GM23248 (cell line): ENCODE results near the gene CKS1B. TPM values are rescaled to one million over a fixed set of nuclear protein-coding genes. Genes with fewer than 3 reads are reported as not detected.

Experiments
- DNase-seq: peaks from one replicate; pipeline ENCODE4 v3.0.0-alpha.2; 2015
- H2AFZ ChIP-seq: fragments of 200-600 bp; sonication (generic); 2 replicates; pipeline ENCODE4 v1.6.1; 2016; ENCODE audit warnings: antibody characterized with exemption
- H3F3A ChIP-seq: fragments of 200-600 bp; sonication (generic); 2 replicates; pipeline ENCODE4 v1.6.1; 2016; ENCODE audit warnings: mild to moderate bottlenecking, antibody characterized with exemption, mixed run types; ENCODE audit not compliant: insufficient read depth
- H3K27ac ChIP-seq: fragments of 200-600 bp; sonication (generic); 2 replicates; pipeline ENCODE4 v1.5.1; 2016; ENCODE audit warnings: mild to moderate bottlenecking
- H3K27me3 ChIP-seq: fragments of 200-600 bp; sonication (generic); replicated peaks from 2 replicates; pipeline ENCODE4 v1.6.1; 2016; ENCODE audit warnings: mild to moderate bottlenecking; ENCODE audit not compliant: insufficient read depth
- H3K36me3 ChIP-seq: fragments of 200-600 bp; sonication (generic); 2 replicates; pipeline ENCODE4 v1.6.1; 2016; ENCODE audit warnings: low read depth, mild to moderate bottlenecking
- H3K4me1 ChIP-seq: fragments of 200-600 bp; sonication (generic); 2 replicates; pipeline ENCODE4 v1.6.1; 2016; ENCODE audit warnings: mild to moderate bottlenecking; ENCODE audit not compliant: insufficient read depth
- H3K4me2 ChIP-seq: fragments of 200-600 bp; sonication (generic); one replicate; pipeline ENCODE4 v1.6.1; 2016; ENCODE audit warnings: mild to moderate bottlenecking; ENCODE audit not compliant: unreplicated experiment
- H3K4me3 ChIP-seq: fragments of 200-600 bp; sonication (generic); 2 replicates; pipeline ENCODE4 v1.5.1; 2016; ENCODE audit warnings: mild to moderate bottlenecking
- H3K79me2 ChIP-seq: fragments of 200-600 bp; sonication (generic); 2 replicates; pipeline ENCODE4 v1.6.1; 2016; ENCODE audit warnings: mild to moderate bottlenecking; ENCODE audit not compliant: insufficient read depth
- H3K9ac ChIP-seq: fragments of 200-600 bp; sonication (generic); 2 replicates; pipeline ENCODE4 v1.6.1; 2016; ENCODE audit warnings: mild to moderate bottlenecking
- H3K9me2 ChIP-seq: fragments of 200-600 bp; sonication (generic); 2 replicates; pipeline ENCODE4 v1.6.1; 2016; ENCODE audit warnings: mixed run types, mild to moderate bottlenecking, moderate library complexity; ENCODE audit not compliant: insufficient read depth
- H3K9me3 ChIP-seq: fragments of 200-600 bp; sonication (generic); one replicate; pipeline ENCODE4 v1.6.1; 2017; ENCODE audit warnings: low read depth
- H4K20me1 ChIP-seq: fragments of 200-600 bp; sonication (generic); 2 replicates; pipeline ENCODE4 v1.6.0; 2016; ENCODE audit not compliant: insufficient read depth
- EZH2 ChIP-seq: fragments of 200-600 bp; sonication (generic); IDR thresholded peaks from 2 replicates; pipeline ENCODE4 v1.6.1; 2018; ENCODE audit warnings: antibody characterized with exemption, mild to moderate bottlenecking; ENCODE audit not compliant: insufficient read depth, poor library complexity, severe bottlenecking
- EZH2phosphoT487 ChIP-seq: fragments of 200-600 bp; sonication (generic); IDR thresholded peaks from 2 replicates; pipeline ENCODE4 v1.6.1; 2018; ENCODE audit warnings: antibody characterized with exemption, moderate library complexity, mild to moderate bottlenecking, low read depth; ENCODE audit not compliant: insufficient read depth
- WGBS, 2 experiments: methylation state at CpG; one replicate each; pipeline ENCODE4 v1.1.6; 2015 to 2017; ENCODE audit warnings: low lambda C conversion rate in 2 of 2, low coverage in 1 of 2; ENCODE audit errors: missing lambda C conversion rate in 2 of 2; 5-methylcytosine and 5-hydroxymethylcytosine counted together
- in situ Hi-C: fragments of 300-500 bp; cut with MboI; formaldehyde crosslinking; loops from 2 replicates; pipeline ENCODE4 v1.15.0; 2020
- polyA plus RNA-seq: library from polyadenylated mRNA; unstranded; fragments of >200 nt; fragmentation: Nextera tagmentation; extraction: Ambion mirVana; gene quantifications from 2 replicates; pipeline ENCODE4 v1.2.1, GENCODE V29; 2016
- total RNA-seq: library from RNA; depleted of rRNA; stranded (reverse); fragments of >200 nt; shearing (Covaris generic); gene quantifications from 2 replicates; pipeline ENCODE4 v1.2.3, GENCODE V29; 2014

CKS1B gene
- total and polyA plus RNA-seq, 2 experiments from 2014 or later: 45.6 to 119 TPM

DNA sequence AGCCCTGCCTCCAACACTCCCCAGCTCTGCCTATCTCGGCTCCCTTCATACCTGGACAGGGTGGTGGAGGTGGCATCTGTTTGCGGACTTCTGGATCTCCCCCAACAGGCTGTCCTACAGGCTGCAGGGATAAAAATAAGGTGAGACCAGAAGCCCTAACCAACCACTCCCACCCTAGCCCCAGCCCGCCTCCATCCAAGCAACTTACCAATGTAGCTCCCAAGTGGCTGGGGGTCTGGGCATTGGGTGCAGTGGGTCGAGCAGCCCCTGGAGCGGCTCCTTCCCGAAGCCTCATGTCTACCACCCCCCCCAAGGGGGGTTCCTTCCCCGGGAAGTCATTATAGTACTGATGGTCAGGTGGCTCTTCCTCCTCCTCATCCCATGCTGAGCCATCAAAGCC is 8.4 kb upstream of the CKS1B start:
- Histone ChIP-seq H3F3A (peaks cover 43% of the 10 kb centered on the region), H3K9me3 (no peaks in the 10 kb centered on the region), H4K20me1 (no peaks in the 10 kb centered on the region), H3K27ac (no peak overlapping the region), H3K4me3 (no peak overlapping the region), H3K4me2 (no peak overlapping the region), H3K9me2 (no peaks in the 10 kb centered on the region), H3K4me1 (peaks cover 18% of the 10 kb centered on the region), H3K27me3 (no peaks in the 10 kb centered on the region), H3K36me3 (peaks cover 26% of the 10 kb centered on the region), H2AFZ (no peak overlapping the region), H3K9ac (peak overlapping the region; percentile 98; the same call in 1 of the 2 replicates), H3K79me2 (peaks cover 66% of the 10 kb centered on the region)
- no peak for DNase-seq
- in situ Hi-C loops: no loop called here
- TF ChIP-seq EZH2 (no peak), EZH2phosphoT487 (no peak)
- WGBS, 2 experiments: 73 to 79% methylated on average over 7 of the region's 7 CpGs

DNA sequence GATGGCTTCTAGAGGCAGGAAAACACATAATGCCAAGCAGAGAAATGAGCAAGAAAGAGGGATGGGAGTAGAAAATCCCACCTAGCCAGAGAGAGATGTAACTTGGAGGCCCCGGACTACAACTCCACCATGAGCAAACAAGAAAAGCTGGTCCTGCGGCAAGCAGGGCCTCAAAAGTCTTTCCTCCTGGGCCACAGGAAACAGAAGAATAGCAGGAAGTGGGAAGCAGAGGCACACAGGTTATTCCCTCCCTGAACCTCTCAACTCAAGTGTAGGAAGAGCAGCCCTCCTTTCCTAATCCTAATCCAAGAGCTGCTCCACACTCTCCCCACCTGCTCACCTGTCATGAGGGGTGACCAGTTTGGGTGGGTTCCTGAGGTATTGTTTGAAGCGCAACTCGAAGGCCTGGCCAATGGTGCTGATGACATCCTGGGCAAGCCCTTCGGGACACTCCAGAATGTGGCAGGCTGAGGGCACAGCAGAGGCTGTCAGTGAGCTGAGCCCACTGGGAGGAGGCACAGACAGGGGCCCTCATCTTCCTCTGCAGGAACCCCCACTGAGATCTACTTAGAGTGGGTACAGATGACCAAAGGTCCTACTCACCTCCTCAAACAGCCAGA is 7.0 kb upstream of the CKS1B start:
- no peaks in the 10 kb centered on the region for H3K27me3 ChIP-seq
- H3F3A ChIP-seq: peaks cover 53% of the 10 kb centered on the region
- no peaks in the 10 kb centered on the region for H3K9me2 ChIP-seq
- in situ Hi-C loops: no loop called here
- H2AFZ ChIP-seq: no peak overlapping the region
- H3K36me3 ChIP-seq: peaks cover 26% of the 10 kb centered on the region
- TF ChIP-seq EZH2phosphoT487: no peak
- no peak for TF ChIP-seq EZH2
- no peak overlapping the region for H3K4me2 ChIP-seq
- H3K27ac ChIP-seq: no peak overlapping the region
- no peak for DNase-seq
- H3K4me3 ChIP-seq: no peak overlapping the region
- H3K9me3 ChIP-seq: no peaks in the 10 kb centered on the region
- 97 to 99% methylated on average over 5 of the region's 5 CpGs for WGBS, 2 experiments
- peaks cover 64% of the 10 kb centered on the region for H3K79me2 ChIP-seq
- no peaks in the 10 kb centered on the region for H4K20me1 ChIP-seq
- peaks cover 28% of the 10 kb centered on the region for H3K4me1 ChIP-seq
- peak overlapping the region; percentile 98 for H3K9ac ChIP-seq

DNA sequence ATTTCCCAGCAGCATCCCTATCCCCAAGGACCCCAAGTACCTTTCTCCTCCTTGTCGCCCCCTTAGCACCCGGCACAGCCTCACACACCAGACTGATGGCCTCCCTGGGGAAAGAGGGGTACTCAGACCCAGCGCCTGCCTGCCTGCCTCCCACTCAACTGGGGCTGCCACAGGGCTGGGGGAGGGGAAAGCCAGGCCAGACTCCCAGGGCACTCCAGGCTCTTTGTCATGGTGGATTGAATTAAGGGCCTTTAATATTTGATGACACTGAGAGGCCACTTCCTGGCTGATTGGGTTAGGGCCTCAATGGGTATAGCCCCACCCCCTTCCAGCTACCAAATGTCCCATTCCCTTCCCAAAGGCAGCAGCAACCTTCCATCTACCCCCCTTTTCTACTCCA is 5.8 kb upstream of the CKS1B start:
- Histone ChIP-seq H4K20me1 (no peaks in the 10 kb centered on the region), H3K9me3 (no peaks in the 10 kb centered on the region), H3F3A (peaks cover 57% of the 10 kb centered on the region), H3K36me3 (peaks cover 26% of the 10 kb centered on the region), H3K27ac (no peak overlapping the region), H3K4me3 (peak overlapping the region; percentile 82), H3K9me2 (no peaks in the 10 kb centered on the region), H3K79me2 (peaks cover 64% of the 10 kb centered on the region), H3K9ac (peak overlapping the region; percentile 98), H2AFZ (no peak overlapping the region), H3K27me3 (no peaks in the 10 kb centered on the region), H3K4me1 (peaks cover 30% of the 10 kb centered on the region), H3K4me2 (peak overlapping the region; percentile 96)
- in situ Hi-C loops: no loop called here
- DNase-seq: no peak
- 90 to 98% methylated on average over 3 of the region's 3 CpGs for WGBS, 2 experiments
- TF ChIP-seq EZH2 (no peak), EZH2phosphoT487 (no peak)

DNA sequence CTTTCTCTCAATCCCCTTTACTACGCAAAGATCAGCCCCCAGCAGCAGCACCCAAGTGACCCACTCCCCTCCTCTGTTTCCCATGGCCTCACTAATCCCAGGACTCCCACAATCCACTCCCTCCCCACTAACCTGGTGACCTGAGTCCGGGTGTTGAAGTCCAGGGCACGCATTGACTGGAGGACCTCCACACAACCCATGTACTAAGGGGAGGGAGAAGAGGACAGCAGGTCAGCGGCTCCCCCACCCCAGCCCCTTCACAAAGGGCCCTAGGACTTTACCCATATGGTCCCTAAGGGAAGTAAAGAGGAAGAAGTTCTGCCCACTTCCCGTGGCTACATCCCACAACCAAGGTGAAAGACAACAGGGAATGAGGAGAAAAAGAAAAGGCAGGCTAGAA is 5.2 kb upstream of the CKS1B start:
- WGBS, 2 experiments: 32 to 45% methylated on average over 5 of the region's 5 CpGs
- Histone ChIP-seq H3K9me3 (no peaks in the 10 kb centered on the region), H3K36me3 (peaks cover 26% of the 10 kb centered on the region), H3K9me2 (no peaks in the 10 kb centered on the region), H3K27ac (peak overlapping the region; percentile 99; the same call in 1 of the 2 replicates), H3F3A (peaks cover 52% of the 10 kb centered on the region), H2AFZ (no peak overlapping the region), H3K4me3 (peak overlapping the region; percentile 82), H3K4me2 (peak overlapping the region; percentile 96), H3K27me3 (no peaks in the 10 kb centered on the region), H3K9ac (peak overlapping the region; percentile 98), H4K20me1 (no peaks in the 10 kb centered on the region), H3K79me2 (peaks cover 64% of the 10 kb centered on the region), H3K4me1 (peaks cover 30% of the 10 kb centered on the region)
- TF ChIP-seq EZH2phosphoT487: no peak
- no peak for TF ChIP-seq EZH2
- in situ Hi-C loops: no loop called here
- no peak for DNase-seq
